IPS DF 4.7 (cell line): ENCODE data around the gene THNSL1.
A peak's percentile ranks its signal among the peaks of the same experiment; 100 is the strongest.
"Not testable (repeated sequence)": the region's sequence is repeated elsewhere in the genome, so short reads cannot be mapped to it uniquely, and the experiment has no call there.

ENCODE experiments used
- DNase-seq: peaks from one replicate; pipeline ENCODE4 v3.0.0-alpha.2; 2013; ENCODE audit warnings: low spot score; ENCODE audit errors: extremely low read depth

Gene THNSL1

DNA sequence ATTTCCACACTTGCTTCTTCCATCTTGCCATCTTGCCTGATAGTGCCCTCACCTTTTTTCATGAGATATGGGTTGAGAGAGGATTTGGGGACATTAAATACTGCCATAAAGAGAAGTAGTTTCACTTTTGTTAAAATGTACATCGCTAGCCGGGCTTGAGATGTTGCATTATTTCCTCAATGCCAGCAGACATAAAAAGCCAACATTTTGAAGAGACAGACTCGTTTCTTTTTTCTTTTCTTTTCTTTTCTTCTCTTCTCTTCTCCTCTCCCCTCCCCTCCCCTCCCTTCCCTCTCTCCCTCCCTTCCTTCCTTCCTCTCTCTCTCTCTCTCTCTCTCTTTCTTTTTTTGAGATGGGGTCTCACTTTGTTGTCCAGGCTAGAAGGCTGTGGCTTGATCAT lies 18.4 kb upstream of the THNSL1 start:
- DNase-seq = no peak

GRCh38 chr10:25011591-25011990 lies 4.8 kb upstream of the THNSL1 start:
- not testable (repeated sequence) for DNase-seq

DNA sequence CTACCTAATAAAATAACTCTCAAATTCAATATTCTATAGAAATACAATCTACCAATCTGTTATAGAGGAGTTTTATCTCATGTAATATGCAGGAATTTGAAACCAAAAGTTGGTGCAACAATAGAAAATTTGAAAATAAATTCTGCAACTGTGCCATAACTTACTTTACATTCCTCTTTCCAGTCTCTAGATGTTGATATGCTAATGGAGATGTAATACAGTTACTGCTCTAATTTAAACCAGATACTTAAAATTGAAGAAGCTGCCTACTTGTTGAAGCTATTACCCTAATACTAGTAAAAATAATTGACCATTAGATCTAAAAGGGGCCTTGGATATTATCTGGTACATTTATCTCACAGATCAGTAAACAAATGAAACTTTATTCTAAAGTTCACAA lies 1.8 kb upstream of the THNSL1 start:
- no peak for DNase-seq

- DNase-seq = peak; percentile 64
Measured at GRCh38 chr10:25015828-25016375, 510 bp upstream of the THNSL1 start, which contains the start of gene ENKUR. Gene ENKUR, minus strand, starts transcription at chr10:25016158. Its CDS starts 222 bp downstream, at chr10:25015936.

- peak; percentile 2 for DNase-seq
Measured at GRCh38 chr10:25017154-25017590, 760 bp downstream of the THNSL1 start.

GRCh38 chr10:25017661-25018060 lies 1.2 kb downstream of the THNSL1 start:
- no peak for DNase-seq

DNA sequence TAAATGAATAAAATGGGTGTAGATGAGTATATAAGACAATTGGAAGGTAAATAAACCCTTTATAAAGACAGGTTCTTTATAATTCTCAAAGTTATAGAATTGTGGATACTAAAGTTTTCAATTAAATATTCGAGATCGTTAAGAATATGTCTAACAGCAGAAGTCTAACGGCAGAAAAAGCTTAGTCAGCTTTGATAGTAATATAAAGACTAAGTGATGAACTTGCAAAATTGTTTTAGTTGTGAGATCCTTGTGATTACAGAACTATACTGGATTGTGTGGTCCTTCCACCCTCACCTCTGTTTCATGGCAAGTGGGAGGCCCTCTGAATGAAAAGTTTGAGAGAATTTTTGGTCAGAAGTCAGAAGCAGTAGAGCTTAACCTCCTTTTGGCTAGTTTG lies 2.3 kb downstream of the THNSL1 start:
- no peak for DNase-seq

DNA sequence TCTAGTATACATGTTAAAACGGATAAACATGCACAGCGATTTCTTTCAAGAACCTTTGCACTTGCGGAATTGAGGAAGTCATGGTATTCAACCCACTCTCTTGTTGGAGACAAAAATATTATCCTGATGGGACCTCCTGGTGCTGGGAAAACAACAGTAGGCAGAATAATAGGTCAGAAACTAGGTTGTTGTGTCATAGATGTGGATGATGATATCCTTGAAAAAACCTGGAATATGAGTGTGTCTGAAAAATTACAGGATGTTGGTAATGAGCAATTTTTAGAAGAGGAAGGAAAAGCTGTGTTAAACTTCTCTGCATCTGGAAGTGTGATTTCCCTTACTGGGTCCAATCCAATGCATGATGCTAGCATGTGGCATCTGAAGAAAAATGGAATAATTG lies 6.9 kb downstream of the THNSL1 start:
- no peak for DNase-seq

- DNase-seq = no peak
Measured at GRCh38 chr10:25024528-25024927, 8.1 kb downstream of the THNSL1 start.

DNA sequence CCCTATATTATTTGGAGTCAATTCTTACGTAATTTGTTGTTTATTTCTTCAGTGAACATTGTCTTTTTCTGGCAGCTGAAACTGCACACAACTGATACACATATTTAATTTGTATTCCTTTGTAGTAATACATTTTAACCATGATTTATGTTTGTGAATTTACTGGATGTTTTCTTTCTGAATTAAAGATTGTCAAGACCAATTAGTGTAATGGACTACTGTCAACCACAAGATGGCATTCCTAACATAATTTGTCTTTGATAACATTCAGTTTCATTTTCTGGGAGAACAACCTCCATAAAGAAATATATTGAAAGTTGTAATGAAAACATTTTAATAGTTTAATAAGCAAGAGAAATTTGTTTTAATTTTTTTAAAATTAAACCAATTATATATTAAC lies 10.1 kb downstream of the THNSL1 start:
- DNase-seq = no peak

- DNase-seq = no peak
Measured at GRCh38 chr10:25028711-25029110, 12.3 kb downstream of the THNSL1 start.

GRCh38 chr10:25029519-25029918 lies 13.1 kb downstream of the THNSL1 start:
- DNase-seq = no peak

GRCh38 chr10:25036381-25036780 lies 20.0 kb downstream of the THNSL1 start:
- no peak for DNase-seq

- DNase-seq = no peak
Measured at GRCh38 chr10:25038325-25038724, 21.9 kb downstream of the THNSL1 start.

DNA sequence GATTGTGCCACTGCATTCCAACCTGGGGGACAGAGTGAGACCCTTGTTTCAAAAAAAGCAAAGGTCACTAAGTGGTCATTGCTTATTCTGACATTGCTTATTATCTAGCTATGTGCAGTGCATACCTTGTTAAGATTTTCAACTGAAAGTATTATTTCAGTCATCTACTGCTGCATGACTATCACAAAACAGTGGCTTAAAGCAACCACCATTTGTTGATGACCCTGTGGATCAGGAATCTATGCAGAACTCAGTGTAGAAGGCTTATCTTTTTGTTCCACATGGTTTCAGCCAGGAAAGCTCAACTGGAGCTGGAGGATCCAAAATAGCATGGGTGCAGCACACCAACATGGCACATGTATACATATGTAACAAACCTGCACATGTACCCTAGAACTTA lies 23.1 kb downstream of the THNSL1 start:
- no peak for DNase-seq

DNA sequence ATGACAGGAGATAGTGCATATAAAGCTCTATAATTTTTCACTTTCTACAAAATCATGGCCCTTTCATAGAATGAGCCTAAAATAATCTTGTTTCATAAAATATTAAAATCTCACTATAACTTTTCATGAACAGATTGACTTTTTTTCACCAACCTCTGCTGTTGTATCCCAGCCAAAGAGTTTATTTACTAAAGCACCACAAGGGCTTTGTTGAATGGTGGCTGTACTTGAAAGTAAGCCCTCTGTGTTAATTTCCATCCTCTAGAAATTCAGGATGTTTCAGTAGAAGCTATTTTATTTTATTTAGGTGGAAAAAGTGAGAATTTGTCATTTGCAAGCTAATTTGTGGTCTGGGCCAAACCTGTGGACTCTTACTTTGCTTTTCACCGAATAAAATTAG lies 30.2 kb downstream of the THNSL1 start:
- no peak for DNase-seq

- DNase-seq = no peak
Measured at GRCh38 chr10:25047088-25047487, 30.7 kb downstream of the THNSL1 start.

GRCh38 chr10:25047591-25048301 lies 31.3 kb downstream of the THNSL1 start:
- DNase-seq = no peak

GRCh38 chr10:25048450-25048849 lies 32.0 kb downstream of the THNSL1 start:
- DNase-seq = no peak

DNA sequence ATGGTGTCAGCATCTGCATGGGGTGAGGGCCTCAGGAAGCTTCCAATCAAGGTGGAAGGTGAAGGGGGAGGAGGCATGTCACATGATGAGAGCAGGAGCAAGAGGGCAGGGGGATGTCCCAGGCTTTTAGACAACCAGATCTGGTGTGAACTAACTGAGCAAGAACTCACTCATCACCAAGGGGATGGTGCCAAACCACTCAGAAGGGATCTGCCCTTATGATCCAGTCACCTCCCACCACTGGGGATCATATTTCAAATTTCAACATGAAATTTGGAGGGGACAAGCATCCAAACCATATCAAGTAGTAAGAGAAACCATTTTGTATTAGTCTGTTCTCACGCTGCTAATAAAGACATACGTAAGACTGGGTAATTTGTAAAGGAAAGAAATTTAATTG lies 33.6 kb downstream of the THNSL1 start:
- DNase-seq = no peak

DNA sequence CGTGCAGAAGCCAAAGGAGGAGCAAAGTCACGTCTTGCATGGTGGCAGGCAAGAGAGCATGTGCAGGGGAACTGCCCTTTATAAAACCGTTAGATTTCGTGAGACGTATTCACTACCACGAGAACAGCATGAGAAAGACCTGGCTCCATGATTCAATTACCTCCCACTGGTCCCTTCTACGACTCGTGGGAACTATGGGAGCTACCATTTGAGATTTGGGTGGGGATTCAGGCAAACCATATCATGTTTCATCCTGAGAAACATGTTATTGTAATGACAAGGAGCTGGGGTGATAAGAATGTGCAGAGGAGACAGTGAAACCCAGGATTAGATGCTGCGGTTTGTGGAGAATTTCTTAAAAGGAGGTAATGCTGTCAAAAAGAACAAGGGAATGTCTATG lies 34.0 kb downstream of the THNSL1 start:
- no peak for DNase-seq

GRCh38 chr10:25052012-25052411 lies 35.6 kb downstream of the THNSL1 start:
- DNase-seq = no peak

GRCh38 chr10:25056726-25057125 lies 40.3 kb downstream of the THNSL1 start:
- no peak for DNase-seq
